ENCODE data around the gene C1orf74. TPM values are rescaled to one million over a fixed set of nuclear protein-coding genes. Genes with fewer than 3 reads are reported as not detected.

The C1orf74 gene
- total and polyA plus RNA-seq, 5 donors from 2014 or later = 0.07 to 0.56 (median 0.27) TPM

DNA sequence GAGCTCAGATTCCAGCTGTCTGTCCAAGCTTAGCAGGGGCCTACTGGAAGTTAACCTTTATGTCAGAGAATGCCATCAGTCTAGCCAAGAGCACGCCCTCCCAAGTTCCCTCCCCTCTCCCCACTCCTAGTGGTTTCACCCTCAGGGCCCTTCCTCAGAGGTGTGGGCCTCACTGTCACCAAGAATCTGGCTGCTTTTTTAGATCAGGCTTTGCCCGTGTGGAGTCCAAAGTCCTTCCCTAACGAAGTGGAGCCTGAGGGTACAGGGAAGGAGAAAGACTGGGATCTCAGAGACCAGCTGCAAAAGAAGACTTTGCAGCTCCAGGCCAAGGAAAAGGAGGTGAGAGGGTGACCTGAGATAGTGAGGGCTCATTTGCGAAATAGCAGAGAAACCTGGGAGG, 4.1 kb downstream of the C1orf74 start:
- no peaks in the 10 kb centered on the region for H3K27me3 ChIP-seq (ENCODE audit: control insufficient read depth, insufficient read depth, low read length)
- peak overlapping the region; percentile 36 for H3K27ac ChIP-seq (ENCODE audit: insufficient read depth, low read length, poor library complexity, severe bottlenecking)
- peak overlapping the region in 2 of 3 donors; percentile 2 to 54 for H3K27ac Mint-ChIP-seq
- peaks cover 18 to 64% (median 34%) of the 10 kb centered on the region in 4 donors for H3K4me1 Mint-ChIP-seq
- peaks cover 5% of the 10 kb centered on the region for H3K27me3 Mint-ChIP-seq
- no peaks in the 10 kb centered on the region for H3K9me3 Mint-ChIP-seq
- H3K36me3 Mint-ChIP-seq = peaks cover 45% of the 10 kb centered on the region
- DNase-seq (no peak), ATAC-seq (ENCODE audit: low read depth in 2 of 2) (no peak)
- no peaks in the 10 kb centered on the region for H3K9me3 ChIP-seq (ENCODE audit: control insufficient read depth in 2 of 2, low read length in 2 of 2)
- H3K36me3 ChIP-seq (ENCODE audit: control insufficient read depth, insufficient read depth, low read length) = peaks cover 70% of the 10 kb centered on the region
- peaks cover 27% of the 10 kb centered on the region for H3K4me1 ChIP-seq (ENCODE audit: control insufficient read depth, insufficient read depth, low read length, poor library complexity, severe bottlenecking)
- no peak overlapping the region for H3K4me3 ChIP-seq (ENCODE audit: low read depth, low read length)
- H3K4me3 Mint-ChIP-seq = no peak overlapping the region

- Histone ChIP-seq H3K4me1 (ENCODE audit: control insufficient read depth, insufficient read depth, low read length, poor library complexity, severe bottlenecking) (peaks cover 31% of the 10 kb centered on the region), H3K36me3 (ENCODE audit: control insufficient read depth, insufficient read depth, low read length) (peaks cover 90% of the 10 kb centered on the region), H3K27me3 (ENCODE audit: control insufficient read depth, insufficient read depth, low read length) (no peaks in the 10 kb centered on the region), H3K27ac (ENCODE audit: insufficient read depth, low read length, poor library complexity, severe bottlenecking) (peak overlapping the region; percentile 5), H3K9me3 (ENCODE audit: control insufficient read depth in 2 of 2, low read length in 2 of 2) (no peaks in the 10 kb centered on the region), H3K4me3 (ENCODE audit: low read depth, low read length) (no peak overlapping the region)
- Mint-ChIP-seq H3K9me3 (no peaks in the 10 kb centered on the region), H3K4me3 (peak overlapping the region in 2 of 4 donors; percentile 8 to 20), H3K27ac (peak overlapping the region in 2 of 3 donors; percentile 59 to 70), H3K36me3 (peaks cover 58% of the 10 kb centered on the region), H3K4me1 (peaks cover 23 to 42% (median 36%) of the 10 kb centered on the region in 4 donors), H3K27me3 (no peaks in the 10 kb centered on the region)
- DNase-seq (no peak), ATAC-seq (ENCODE audit: low read depth in 2 of 2) (no peak)
These were observed 6.3 kb downstream of the C1orf74 start for GRCh38 chr1:209778102-209778501.

GRCh38 chr1:209777587-209777986, 6.8 kb downstream of the C1orf74 start:
- no peaks in the 10 kb centered on the region for H3K9me3 ChIP-seq (ENCODE audit: control insufficient read depth in 2 of 2, low read length in 2 of 2)
- peak overlapping the region; percentile 5 for H3K27ac ChIP-seq (ENCODE audit: insufficient read depth, low read length, poor library complexity, severe bottlenecking)
- no peak for DNase-seq
- H3K4me1 ChIP-seq (ENCODE audit: control insufficient read depth, insufficient read depth, low read length, poor library complexity, severe bottlenecking) = peaks cover 36% of the 10 kb centered on the region
- H3K4me3 ChIP-seq (ENCODE audit: low read depth, low read length) = no peak overlapping the region
- peaks cover 23 to 38% (median 35%) of the 10 kb centered on the region in 4 donors for H3K4me1 Mint-ChIP-seq
- peak overlapping the region in 2 of 3 donors; percentile 39 to 70 for H3K27ac Mint-ChIP-seq
- no peak for ATAC-seq (ENCODE audit: low read depth in 2 of 2)
- H3K36me3 Mint-ChIP-seq = peaks cover 58% of the 10 kb centered on the region
- peaks cover 92% of the 10 kb centered on the region for H3K36me3 ChIP-seq (ENCODE audit: control insufficient read depth, insufficient read depth, low read length)
- H3K4me3 Mint-ChIP-seq = peak overlapping the region in 2 of 4 donors; percentile 8 to 20
- no peaks in the 10 kb centered on the region for H3K27me3 ChIP-seq (ENCODE audit: control insufficient read depth, insufficient read depth, low read length)
- no peaks in the 10 kb centered on the region for H3K9me3 Mint-ChIP-seq
- no peaks in the 10 kb centered on the region for H3K27me3 Mint-ChIP-seq

GRCh38 chr1:209775678-209776077, 8.7 kb downstream of the C1orf74 start:
- peaks cover 55% of the 10 kb centered on the region for H3K4me1 ChIP-seq (ENCODE audit: control insufficient read depth, insufficient read depth, low read length, poor library complexity, severe bottlenecking)
- H3K4me3 ChIP-seq (ENCODE audit: low read depth, low read length) = no peak overlapping the region
- no peak for ATAC-seq (ENCODE audit: low read depth in 2 of 2)
- H3K4me1 Mint-ChIP-seq = peaks cover 23 to 37% (median 33%) of the 10 kb centered on the region in 4 donors
- H3K36me3 ChIP-seq (ENCODE audit: control insufficient read depth, insufficient read depth, low read length) = peaks cover 84% of the 10 kb centered on the region
- H3K4me3 Mint-ChIP-seq = peak overlapping the region in 1 of 4 donors; percentile 40
- no peak overlapping the region for H3K27ac ChIP-seq (ENCODE audit: insufficient read depth, low read length, poor library complexity, severe bottlenecking)
- H3K36me3 Mint-ChIP-seq = peaks cover 53% of the 10 kb centered on the region
- no peaks in the 10 kb centered on the region for H3K9me3 Mint-ChIP-seq
- peak overlapping the region in 2 of 3 donors; percentile 10 to 21 for H3K27ac Mint-ChIP-seq
- H3K27me3 Mint-ChIP-seq = no peaks in the 10 kb centered on the region
- H3K9me3 ChIP-seq (ENCODE audit: control insufficient read depth in 2 of 2, low read length in 2 of 2) = no peaks in the 10 kb centered on the region
- DNase-seq = no peak
- H3K27me3 ChIP-seq (ENCODE audit: control insufficient read depth, insufficient read depth, low read length) = no peaks in the 10 kb centered on the region

DNA sequence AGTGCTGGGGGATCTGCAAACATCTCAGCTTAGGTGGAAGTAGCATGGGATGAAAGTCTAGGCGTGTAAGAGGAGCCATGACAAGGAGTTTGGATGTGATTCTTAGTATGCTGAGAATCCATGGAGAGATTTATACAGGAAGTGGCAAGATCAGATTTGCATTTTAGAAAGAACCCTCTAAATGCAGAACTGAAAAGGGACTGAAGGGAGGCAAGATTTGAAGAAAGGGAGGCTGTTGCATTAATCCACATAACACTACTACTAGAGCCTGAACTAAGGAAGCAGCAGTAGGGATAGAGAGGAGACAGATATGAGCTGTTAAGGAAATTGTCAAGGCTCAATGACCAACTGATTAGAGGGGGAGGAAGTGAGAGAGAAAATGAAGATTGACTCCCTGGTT, 9.8 kb downstream of the C1orf74 start:
- Mint-ChIP-seq H3K36me3 (peaks cover 51% of the 10 kb centered on the region), H3K4me3 (peak overlapping the region in 3 of 4 donors; percentile 20 to 48 (median 37)), H3K27ac (peak overlapping the region; percentile 43 to 83 (median 76)), H3K27me3 (no peaks in the 10 kb centered on the region), H3K4me1 (peaks cover 20 to 31% (median 28%) of the 10 kb centered on the region in 4 donors), H3K9me3 (no peaks in the 10 kb centered on the region)
- no peak for ATAC-seq (ENCODE audit: low read depth in 2 of 2)
- H3K27ac ChIP-seq (ENCODE audit: insufficient read depth, low read length, poor library complexity, severe bottlenecking) = peak overlapping the region; percentile 57
- H3K4me1 ChIP-seq (ENCODE audit: control insufficient read depth, insufficient read depth, low read length, poor library complexity, severe bottlenecking) = peaks cover 64% of the 10 kb centered on the region
- H3K27me3 ChIP-seq (ENCODE audit: control insufficient read depth, insufficient read depth, low read length) = no peaks in the 10 kb centered on the region
- peaks cover 75% of the 10 kb centered on the region for H3K36me3 ChIP-seq (ENCODE audit: control insufficient read depth, insufficient read depth, low read length)
- H3K9me3 ChIP-seq (ENCODE audit: control insufficient read depth in 2 of 2, low read length in 2 of 2) = no peaks in the 10 kb centered on the region
- H3K4me3 ChIP-seq (ENCODE audit: low read depth, low read length) = peak overlapping the region; percentile 46
- DNase-seq = no peak

DNA sequence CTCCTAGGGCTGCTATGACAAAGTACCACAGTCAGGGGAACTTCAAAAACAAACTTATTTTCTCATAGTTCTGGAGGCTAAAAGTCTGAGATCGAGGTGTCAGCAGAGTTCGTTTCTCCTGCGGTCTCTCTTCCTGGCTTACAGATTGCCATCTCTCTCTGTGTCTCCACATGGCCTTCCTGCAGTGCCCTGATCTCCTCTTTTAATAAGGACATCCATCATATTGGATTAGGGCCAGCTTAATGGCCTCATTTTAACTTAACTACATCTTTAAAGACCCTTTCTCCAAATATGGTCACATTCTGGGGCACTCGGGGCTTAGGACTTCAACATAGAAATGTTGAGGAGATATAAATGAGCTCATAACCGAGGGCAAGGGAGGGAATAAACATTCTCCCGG, 12.2 kb downstream of the C1orf74 start:
- Histone ChIP-seq H3K4me1 (ENCODE audit: control insufficient read depth, insufficient read depth, low read length, poor library complexity, severe bottlenecking) (peaks cover 84% of the 10 kb centered on the region), H3K36me3 (ENCODE audit: control insufficient read depth, insufficient read depth, low read length) (peaks cover 54% of the 10 kb centered on the region), H3K9me3 (ENCODE audit: control insufficient read depth in 2 of 2, low read length in 2 of 2) (no peaks in the 10 kb centered on the region), H3K4me3 (ENCODE audit: low read depth, low read length) (peak overlapping the region; percentile 91), H3K27me3 (ENCODE audit: control insufficient read depth, insufficient read depth, low read length) (no peaks in the 10 kb centered on the region), H3K27ac (ENCODE audit: insufficient read depth, low read length, poor library complexity, severe bottlenecking) (peak overlapping the region; percentile 57)
- Mint-ChIP-seq H3K4me3 (no peak overlapping the region), H3K36me3 (peaks cover 46% of the 10 kb centered on the region), H3K27me3 (no peaks in the 10 kb centered on the region), H3K27ac (no peak overlapping the region), H3K4me1 (peaks cover 13 to 26% (median 24%) of the 10 kb centered on the region in 4 donors), H3K9me3 (no peaks in the 10 kb centered on the region)
- peak in 1 of 3 donors; percentile 45 for DNase-seq
- ATAC-seq (ENCODE audit: low read depth in 2 of 2) = no peak

- DNase-seq (no peak), ATAC-seq (ENCODE audit: low read depth in 2 of 2) (no peak)
- H3K4me1 ChIP-seq (ENCODE audit: control insufficient read depth, insufficient read depth, low read length, poor library complexity, severe bottlenecking) = peaks cover 96% of the 10 kb centered on the region
- peaks cover 53% of the 10 kb centered on the region for H3K36me3 ChIP-seq (ENCODE audit: control insufficient read depth, insufficient read depth, low read length)
- Mint-ChIP-seq H3K4me3 (no peak overlapping the region), H3K27ac (no peak overlapping the region), H3K9me3 (no peaks in the 10 kb centered on the region), H3K27me3 (no peaks in the 10 kb centered on the region), H3K36me3 (peaks cover 47% of the 10 kb centered on the region), H3K4me1 (peaks cover 14 to 37% (median 32%) of the 10 kb centered on the region in 4 donors)
- H3K27ac ChIP-seq (ENCODE audit: insufficient read depth, low read length, poor library complexity, severe bottlenecking) = no peak overlapping the region
- H3K4me3 ChIP-seq (ENCODE audit: low read depth, low read length) = peak overlapping the region; percentile 91
- no peaks in the 10 kb centered on the region for H3K27me3 ChIP-seq (ENCODE audit: control insufficient read depth, insufficient read depth, low read length)
- no peaks in the 10 kb centered on the region for H3K9me3 ChIP-seq (ENCODE audit: control insufficient read depth in 2 of 2, low read length in 2 of 2)
These were observed 13.5 kb downstream of the C1orf74 start for GRCh38 chr1:209770636-209771415.
